ENCODE data around the gene MUS81. TPM values are rescaled to one million over a fixed set of nuclear protein-coding genes. Genes with fewer than 3 reads are reported as not detected.

The MUS81 gene
- total and polyA plus RNA-seq, 10 of the 15 experiments (the other 5 are each of a cell fraction or from before 2014, with no cell fraction given) = 11.8 to 76.1 (median 48.4) TPM

- TF ChIP-seq RAD21 (IDR thresholded peaks at IDR 0.05; ENCODE audit: insufficient read depth, low read depth, low read length) (no peak), WRNIP1 (IDR thresholded peaks at IDR 0.05; ENCODE audit: borderline replicate concordance, low read depth, low read length) (no peak), KAT2A (conservative IDR thresholded peaks at IDR 0.05; ENCODE audit: control insufficient read depth, low read depth, low read length) (no peak), TARDBP (IDR thresholded peaks at IDR 0.05; ENCODE audit: borderline replicate concordance) (0 out of 2 replicates have a peak, but pooled peaks have one; percentile 65), SP1 (IDR thresholded peaks at IDR 0.05; ENCODE audit: low read depth, low read length) (peak; percentile 69), NRF1 (conservative IDR thresholded peaks at IDR 0.05; ENCODE audit: low read depth, low read length) (no peak), MYC (IDR thresholded peaks at IDR 0.05; ENCODE audit: insufficient read depth, insufficient read length, insufficient replicate concordance, low read length, severe bottlenecking) (no peak), E2F4 (IDR thresholded peaks at IDR 0.05; ENCODE audit: low read depth, low read length) (peak; percentile 59; the same call in 1 of the 2 replicates), NFYB (IDR thresholded peaks at IDR 0.05; ENCODE audit: insufficient read depth, low read depth, low read length) (peak; percentile 54; the same call in 1 of the 2 replicates), CEBPB (IDR thresholded peaks at IDR 0.05; ENCODE audit: borderline replicate concordance in 1 of 2, low read depth in 2 of 2, low read length in 2 of 2) (no peak), PAX8 (IDR thresholded peaks at IDR 0.05) (no peak), SIN3A (IDR thresholded peaks at IDR 0.05; ENCODE audit: low read depth, low read length) (no peak; the same call in 1 of the 2 replicates), CUX1 (IDR thresholded peaks at IDR 0.05; ENCODE audit: insufficient replicate concordance, low read depth, low read length) (no peak), RUNX3 (IDR thresholded peaks at IDR 0.05; ENCODE audit: low read length) (no peak), MLLT1 (IDR thresholded peaks at IDR 0.05) (no peak), NKRF (conservative IDR thresholded peaks at IDR 0.05) (peak; percentile 35), ZNF622 (IDR thresholded peaks at IDR 0.05) (no peak), BCL3 (IDR thresholded peaks at IDR 0.05; ENCODE audit: borderline replicate concordance, insufficient read depth, low read depth, low read length, poor library complexity, severe bottlenecking) (no peak)
These were observed 980 bp upstream of the MUS81 start (continued) for GRCh38 chr11:65859095-65859811.
